ENCODE measurements around the gene RP2.

RP2 gene

DNA sequence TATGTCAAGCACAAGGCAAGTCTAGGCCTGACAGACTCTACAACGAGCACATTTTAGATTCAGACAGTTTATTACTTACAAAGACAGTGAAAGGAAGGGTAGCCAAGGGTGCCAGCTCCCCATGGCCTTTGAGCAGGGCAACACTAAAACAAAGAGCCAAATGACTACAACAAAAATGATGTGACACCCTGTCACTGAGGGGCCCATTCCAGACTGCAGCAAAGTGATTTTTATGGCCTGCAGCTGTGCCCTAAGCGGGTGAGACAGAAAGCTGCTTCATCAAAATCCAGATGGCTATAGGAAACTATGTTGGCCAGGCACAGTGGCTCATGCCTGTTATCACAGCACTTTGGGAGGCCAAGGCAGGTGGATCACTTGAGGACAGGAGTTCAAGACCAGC is 13.4 kb upstream of the RP2 start:
- Histone ChIP-seq H3K4me1 (ENCODE audit: insufficient read depth, insufficient read length) (no peaks in the 10 kb centered on the region), H3K9me3 (ENCODE audit: insufficient read depth, low read length) (no peaks in the 10 kb centered on the region), H3K4me3 (ENCODE audit: insufficient read length, low read depth) (no peak overlapping the region), H3K36me3 (ENCODE audit: insufficient read depth, insufficient read length, low read length) (no peaks in the 10 kb centered on the region), H3K27me3 (ENCODE audit: insufficient read depth, insufficient read length) (no peaks in the 10 kb centered on the region), H3K9ac (ENCODE audit: insufficient read length, low read depth) (no peak overlapping the region)
- TF ChIP-seq SUZ12 (IDR thresholded peaks at IDR 0.05; ENCODE audit: extremely low read depth, insufficient read depth, insufficient read length) = no peak
- TF ChIP-seq YY1 (IDR thresholded peaks at IDR 0.05; ENCODE audit: insufficient read depth, insufficient read length) = no peak
- no peak for TF ChIP-seq ZNF274 (IDR thresholded peaks at IDR 0.05; ENCODE audit: low read depth, low read length)
- no peak for DNase-seq (ENCODE audit: low read depth, low spot score)

DNA sequence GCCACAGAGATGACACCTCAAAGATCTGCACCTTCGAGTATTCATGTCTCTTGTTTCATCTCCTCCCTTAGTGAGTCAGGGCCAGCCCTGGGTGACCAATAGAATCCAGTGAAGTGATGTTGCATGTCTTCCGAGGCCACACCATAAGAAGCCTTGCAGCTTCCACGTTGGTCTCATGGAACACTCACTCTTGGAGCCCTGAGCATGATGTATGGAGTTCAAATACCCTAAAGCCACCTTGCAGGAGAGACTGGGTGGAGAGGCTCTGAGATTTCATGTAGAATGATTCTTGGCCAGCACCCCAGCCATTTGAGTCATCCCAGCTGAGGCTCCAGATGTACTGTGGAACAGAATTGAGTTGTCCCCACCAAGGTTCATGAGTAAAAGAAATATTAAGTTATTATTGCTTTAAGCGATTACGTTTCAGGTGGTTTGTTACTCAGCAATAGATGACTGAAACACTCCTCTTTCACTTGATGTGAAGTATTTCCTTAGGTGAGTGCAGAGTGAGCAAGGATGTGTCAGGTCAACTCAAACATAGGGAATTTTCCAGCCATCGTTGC is 5.0 kb upstream of the RP2 start:
- Histone ChIP-seq H3K9ac (ENCODE audit: insufficient read length, low read depth) (no peak overlapping the region), H3K27me3 (ENCODE audit: insufficient read depth, insufficient read length) (no peaks in the 10 kb centered on the region), H3K4me1 (ENCODE audit: insufficient read depth, insufficient read length) (no peaks in the 10 kb centered on the region), H3K36me3 (ENCODE audit: insufficient read depth, insufficient read length, low read length) (no peaks in the 10 kb centered on the region), H3K9me3 (ENCODE audit: insufficient read depth, low read length) (no peaks in the 10 kb centered on the region), H3K4me3 (ENCODE audit: insufficient read length, low read depth) (no peak overlapping the region)
- no peak for DNase-seq (ENCODE audit: low read depth, low spot score)
- no peak for TF ChIP-seq SUZ12 (IDR thresholded peaks at IDR 0.05; ENCODE audit: extremely low read depth, insufficient read depth, insufficient read length)
- TF ChIP-seq ZNF274 (IDR thresholded peaks at IDR 0.05; ENCODE audit: low read depth, low read length) = no peak
- TF ChIP-seq YY1 (IDR thresholded peaks at IDR 0.05; ENCODE audit: insufficient read depth, insufficient read length) = no peak

DNA sequence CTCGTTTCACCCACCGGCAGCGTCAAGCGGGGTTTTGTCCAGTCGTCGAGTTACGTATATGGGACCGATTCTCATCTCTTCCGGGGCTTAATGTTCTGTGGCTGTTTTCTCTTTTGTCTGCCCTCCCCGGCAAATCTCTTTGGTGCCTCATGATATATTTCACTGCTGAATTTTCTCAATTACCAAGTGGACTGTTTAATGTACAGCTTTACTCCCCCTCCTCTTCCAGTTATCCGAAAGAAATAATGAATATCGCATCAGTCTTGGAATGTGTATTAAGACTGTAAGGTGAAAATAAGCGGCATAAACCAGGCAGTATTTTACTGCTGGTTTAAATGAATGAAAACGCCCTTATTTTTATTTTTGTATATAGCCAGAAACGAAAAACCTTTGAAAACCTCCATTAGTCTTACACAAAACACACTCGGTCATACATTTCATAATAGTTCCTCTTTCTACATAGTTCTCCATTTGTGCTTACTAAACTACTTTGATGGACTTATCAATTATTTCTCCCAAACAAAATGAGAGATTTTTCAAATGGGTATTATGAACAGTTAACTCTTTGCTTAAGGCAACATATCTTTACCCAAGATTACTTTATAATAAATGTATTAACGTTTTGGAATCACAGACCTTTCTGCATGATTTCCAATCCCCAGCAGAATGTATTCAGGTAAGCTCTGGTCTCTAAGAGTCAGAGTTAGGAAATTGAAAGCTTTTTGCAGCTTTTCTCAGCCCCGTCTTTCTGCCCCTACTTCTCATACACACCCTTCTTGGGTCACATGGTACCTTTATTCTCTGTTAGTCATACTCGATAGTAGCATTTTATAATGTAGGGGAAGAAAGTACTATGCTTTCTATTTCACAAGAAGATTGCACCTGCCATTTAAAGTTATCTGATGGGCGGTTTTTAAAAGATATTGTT is 979 bp downstream of the RP2 start:
- no peaks in the 10 kb centered on the region for H3K27me3 ChIP-seq (ENCODE audit: insufficient read depth, insufficient read length)
- H3K36me3 ChIP-seq (ENCODE audit: insufficient read depth, insufficient read length, low read length) = peaks cover 3% of the 10 kb centered on the region
- H3K9me3 ChIP-seq (ENCODE audit: insufficient read depth, low read length) = no peaks in the 10 kb centered on the region
- peak overlapping the region; percentile 90 for H3K9ac ChIP-seq (ENCODE audit: insufficient read length, low read depth)
- TF ChIP-seq YY1 (IDR thresholded peaks at IDR 0.05; ENCODE audit: insufficient read depth, insufficient read length) = no peak
- TF ChIP-seq ZNF274 (IDR thresholded peaks at IDR 0.05; ENCODE audit: low read depth, low read length) = no peak
- no peak for TF ChIP-seq SUZ12 (IDR thresholded peaks at IDR 0.05; ENCODE audit: extremely low read depth, insufficient read depth, insufficient read length)
- H3K4me3 ChIP-seq (ENCODE audit: insufficient read length, low read depth) = peak overlapping the region; percentile 90
- no peak for DNase-seq (ENCODE audit: low read depth, low spot score)
- H3K4me1 ChIP-seq (ENCODE audit: insufficient read depth, insufficient read length) = no peaks in the 10 kb centered on the region

DNA sequence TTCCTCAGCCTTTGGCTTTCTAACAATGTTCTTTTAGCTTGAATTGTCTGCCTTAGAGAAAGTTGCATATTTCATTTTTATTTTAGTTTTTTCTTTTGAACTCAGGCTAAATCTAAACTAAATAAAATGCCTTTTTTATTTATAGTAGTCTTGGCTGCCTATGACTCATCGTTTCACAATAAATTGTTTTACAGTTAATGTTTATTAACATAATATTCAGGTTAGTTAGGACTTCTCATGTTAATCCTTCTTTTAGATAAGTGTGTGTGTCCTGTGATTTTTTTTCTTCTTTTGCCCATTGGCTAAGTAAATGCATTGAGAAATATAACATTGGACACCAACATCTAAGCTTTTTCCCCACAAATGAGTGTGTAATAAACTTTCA is 1.6 kb downstream of the RP2 start:
- TF ChIP-seq YY1 (IDR thresholded peaks at IDR 0.05; ENCODE audit: insufficient read depth, insufficient read length) (no peak), ZNF274 (IDR thresholded peaks at IDR 0.05; ENCODE audit: low read depth, low read length) (no peak), SUZ12 (IDR thresholded peaks at IDR 0.05; ENCODE audit: extremely low read depth, insufficient read depth, insufficient read length) (no peak)
- DNase-seq (ENCODE audit: low read depth, low spot score) = no peak
- peak overlapping the region; percentile 90 for H3K4me3 ChIP-seq (ENCODE audit: insufficient read length, low read depth)
- H3K27me3 ChIP-seq (ENCODE audit: insufficient read depth, insufficient read length) = no peaks in the 10 kb centered on the region
- H3K36me3 ChIP-seq (ENCODE audit: insufficient read depth, insufficient read length, low read length) = peaks cover 5% of the 10 kb centered on the region
- H3K9ac ChIP-seq (ENCODE audit: insufficient read length, low read depth) = no peak overlapping the region
- H3K9me3 ChIP-seq (ENCODE audit: insufficient read depth, low read length) = no peaks in the 10 kb centered on the region
- H3K4me1 ChIP-seq (ENCODE audit: insufficient read depth, insufficient read length) = no peaks in the 10 kb centered on the region

DNA sequence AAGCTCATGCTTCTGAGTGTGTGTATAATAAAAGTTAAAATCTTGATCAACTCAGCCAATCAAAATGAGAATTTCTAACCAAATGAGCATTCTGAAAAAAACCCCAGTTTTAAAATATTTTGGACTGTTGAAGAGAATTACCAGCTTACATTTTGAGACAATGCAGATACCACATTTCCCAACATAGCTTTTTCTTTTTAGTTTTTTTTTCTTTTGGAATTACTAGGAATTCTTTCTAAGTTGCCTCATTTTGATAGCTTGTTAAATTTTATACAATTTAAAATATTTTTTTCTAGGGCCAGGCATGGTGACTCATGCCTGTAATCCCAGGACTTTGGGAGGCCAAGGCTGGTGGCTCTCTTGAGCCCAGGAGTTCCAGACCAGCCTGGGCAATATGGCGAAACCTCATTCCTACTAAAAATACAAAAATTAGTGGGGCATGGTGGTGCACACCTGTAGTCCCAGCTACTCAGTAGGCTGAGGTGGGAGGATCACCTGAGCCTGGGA is 2.2 kb downstream of the RP2 start:
- Histone ChIP-seq H3K9me3 (ENCODE audit: insufficient read depth, low read length) (no peaks in the 10 kb centered on the region), H3K27me3 (ENCODE audit: insufficient read depth, insufficient read length) (no peaks in the 10 kb centered on the region), H3K9ac (ENCODE audit: insufficient read length, low read depth) (no peak overlapping the region), H3K4me1 (ENCODE audit: insufficient read depth, insufficient read length) (no peaks in the 10 kb centered on the region), H3K4me3 (ENCODE audit: insufficient read length, low read depth) (no peak overlapping the region), H3K36me3 (ENCODE audit: insufficient read depth, insufficient read length, low read length) (peaks cover 5% of the 10 kb centered on the region)
- no peak for TF ChIP-seq YY1 (IDR thresholded peaks at IDR 0.05; ENCODE audit: insufficient read depth, insufficient read length)
- no peak for TF ChIP-seq ZNF274 (IDR thresholded peaks at IDR 0.05; ENCODE audit: low read depth, low read length)
- TF ChIP-seq SUZ12 (IDR thresholded peaks at IDR 0.05; ENCODE audit: extremely low read depth, insufficient read depth, insufficient read length) = no peak
- no peak for DNase-seq (ENCODE audit: low read depth, low spot score)

DNA sequence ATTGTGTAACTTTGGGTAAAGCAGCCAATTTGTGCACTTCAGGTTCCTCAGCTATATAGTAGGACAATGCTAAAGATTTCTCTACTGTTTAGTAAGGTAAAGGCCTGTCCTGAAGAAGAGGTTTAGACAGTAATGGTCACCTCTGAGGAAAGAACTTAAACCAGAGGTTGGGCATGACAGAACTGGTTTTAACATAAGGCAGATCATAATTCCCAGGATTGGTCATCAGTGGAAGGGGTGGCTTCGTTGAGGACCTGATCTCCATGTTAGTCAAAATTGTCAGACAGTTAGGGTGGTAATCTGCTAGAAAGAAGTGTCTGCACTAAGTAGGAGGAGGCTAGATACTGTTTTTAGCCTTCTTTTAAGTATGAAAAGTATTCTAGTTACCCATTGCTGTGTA is 4.1 kb downstream of the RP2 start:
- no peak overlapping the region for H3K4me3 ChIP-seq (ENCODE audit: insufficient read length, low read depth)
- peaks cover 5% of the 10 kb centered on the region for H3K36me3 ChIP-seq (ENCODE audit: insufficient read depth, insufficient read length, low read length)
- no peaks in the 10 kb centered on the region for H3K9me3 ChIP-seq (ENCODE audit: insufficient read depth, low read length)
- TF ChIP-seq YY1 (IDR thresholded peaks at IDR 0.05; ENCODE audit: insufficient read depth, insufficient read length) (no peak), SUZ12 (IDR thresholded peaks at IDR 0.05; ENCODE audit: extremely low read depth, insufficient read depth, insufficient read length) (no peak), ZNF274 (IDR thresholded peaks at IDR 0.05; ENCODE audit: low read depth, low read length) (no peak)
- no peak for DNase-seq (ENCODE audit: low read depth, low spot score)
- no peaks in the 10 kb centered on the region for H3K4me1 ChIP-seq (ENCODE audit: insufficient read depth, insufficient read length)
- H3K9ac ChIP-seq (ENCODE audit: insufficient read length, low read depth) = no peak overlapping the region
- no peaks in the 10 kb centered on the region for H3K27me3 ChIP-seq (ENCODE audit: insufficient read depth, insufficient read length)

DNA sequence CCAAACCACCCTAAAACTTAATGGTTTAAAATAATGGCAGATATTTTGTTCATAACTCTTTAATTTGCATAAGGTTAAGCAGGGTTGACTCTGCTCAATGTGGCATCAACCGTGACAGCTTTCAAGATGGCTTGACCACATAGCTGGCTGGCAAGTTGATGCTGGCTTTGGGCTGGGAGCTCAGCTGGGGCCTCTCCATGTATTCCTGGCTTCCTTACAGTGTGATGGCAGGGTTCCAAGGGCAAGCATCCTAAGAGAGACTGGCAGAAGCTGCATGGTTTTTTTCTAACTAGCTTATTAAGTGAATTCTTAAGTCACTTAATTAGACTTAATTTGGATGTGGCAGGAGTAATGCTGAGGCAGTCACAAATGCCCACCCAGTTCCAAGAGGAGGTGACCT is 4.5 kb downstream of the RP2 start:
- Histone ChIP-seq H3K36me3 (ENCODE audit: insufficient read depth, insufficient read length, low read length) (peaks cover 5% of the 10 kb centered on the region), H3K9ac (ENCODE audit: insufficient read length, low read depth) (no peak overlapping the region), H3K4me3 (ENCODE audit: insufficient read length, low read depth) (no peak overlapping the region), H3K9me3 (ENCODE audit: insufficient read depth, low read length) (no peaks in the 10 kb centered on the region), H3K27me3 (ENCODE audit: insufficient read depth, insufficient read length) (no peaks in the 10 kb centered on the region), H3K4me1 (ENCODE audit: insufficient read depth, insufficient read length) (no peaks in the 10 kb centered on the region)
- no peak for TF ChIP-seq SUZ12 (IDR thresholded peaks at IDR 0.05; ENCODE audit: extremely low read depth, insufficient read depth, insufficient read length)
- TF ChIP-seq YY1 (IDR thresholded peaks at IDR 0.05; ENCODE audit: insufficient read depth, insufficient read length) = no peak
- TF ChIP-seq ZNF274 (IDR thresholded peaks at IDR 0.05; ENCODE audit: low read depth, low read length) = no peak
- no peak for DNase-seq (ENCODE audit: low read depth, low spot score)

Measured in NT2/D1 (cell line).